IPS-15b (cell line): ENCODE results near the gene ALLC.
"Not testable (repeated sequence)": the region's sequence is repeated elsewhere in the genome, so short reads cannot be mapped to it uniquely, and the experiment has no call there.

Source experiments
- H3K27me3 ChIP-seq: one replicate; pipeline ENCODE4 v1.6.1; 2013; ENCODE audit warnings: low read length; ENCODE audit not compliant: control insufficient read depth, insufficient read depth
- H3K36me3 ChIP-seq: one replicate; pipeline ENCODE4 v1.6.1; 2013; ENCODE audit warnings: low read length; ENCODE audit not compliant: control insufficient read depth, insufficient read depth
- H3K4me1 ChIP-seq: one replicate; pipeline ENCODE4 v1.6.1; 2013; ENCODE audit warnings: mild to moderate bottlenecking, low read length; ENCODE audit not compliant: control insufficient read depth, insufficient read depth
- H3K4me3 ChIP-seq: one replicate; pipeline ENCODE4 v1.5.1; 2013; ENCODE audit warnings: low read depth, low read length
- H3K9ac ChIP-seq: one replicate; pipeline ENCODE4 v1.6.1; 2013; ENCODE audit warnings: low read depth, mild to moderate bottlenecking, low read length
- H3K9me3 ChIP-seq: one replicate; pipeline ENCODE4 v1.6.1; 2013; ENCODE audit warnings: mild to moderate bottlenecking, low read length; ENCODE audit not compliant: control insufficient read depth, insufficient read depth

The ALLC gene

GRCh38 chr2:3628241-3628679 is 29.7 kb upstream of the ALLC start:
- H3K9me3 ChIP-seq = no peaks in the 10 kb centered on the region
- H3K9ac ChIP-seq = no peak overlapping the region
- H3K27me3 ChIP-seq = no peaks in the 10 kb centered on the region
- H3K36me3 ChIP-seq = no peaks in the 10 kb centered on the region
- H3K4me1 ChIP-seq = no peaks in the 10 kb centered on the region
- H3K4me3 ChIP-seq = no peak overlapping the region

DNA sequence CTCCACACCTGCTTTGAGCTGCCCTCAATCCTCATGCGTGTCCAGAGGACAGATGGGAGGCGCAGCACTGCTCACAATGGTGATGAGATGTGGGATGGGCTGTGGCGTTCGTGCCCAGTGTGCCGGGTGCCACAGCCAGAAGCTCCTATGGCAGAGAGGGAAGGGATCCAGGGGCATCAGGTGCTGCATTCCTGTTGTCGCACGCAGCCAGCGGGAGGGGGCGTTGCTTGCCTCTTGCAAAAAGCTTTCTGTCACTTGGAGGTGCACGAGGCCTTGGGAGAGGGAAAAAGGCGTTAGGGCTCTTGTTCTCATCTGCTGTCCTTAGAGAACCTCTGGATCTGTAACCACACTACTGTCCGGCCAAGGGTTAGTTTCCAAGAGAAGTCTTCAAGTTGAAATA is 29.2 kb upstream of the ALLC start:
- Histone ChIP-seq H3K9me3 (no peaks in the 10 kb centered on the region), H3K4me1 (no peaks in the 10 kb centered on the region), H3K4me3 (no peak overlapping the region), H3K27me3 (no peaks in the 10 kb centered on the region), H3K36me3 (no peaks in the 10 kb centered on the region), H3K9ac (no peak overlapping the region)

DNA sequence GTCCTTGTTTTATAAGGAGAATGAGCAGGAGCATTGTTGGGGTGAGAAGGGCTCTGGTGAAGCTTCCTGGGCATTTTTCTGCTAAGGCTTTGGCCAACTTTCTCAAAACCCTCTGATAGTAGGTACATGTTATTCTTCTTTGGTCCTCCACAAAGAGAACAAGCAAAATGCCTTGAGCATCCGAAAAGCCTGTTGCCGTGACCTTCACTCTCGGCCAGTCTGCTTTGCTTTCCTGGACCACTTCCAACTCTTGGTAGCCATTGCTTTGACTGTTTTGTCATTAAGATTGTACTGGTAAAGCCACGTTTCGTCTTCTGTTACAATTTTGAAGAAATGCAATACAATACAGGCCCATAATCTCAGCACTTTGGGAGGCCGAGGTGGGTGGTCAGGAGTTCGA is 27.4 kb upstream of the ALLC start:
- no peak overlapping the region for H3K4me3 ChIP-seq
- peaks cover 2% of the 10 kb centered on the region for H3K36me3 ChIP-seq
- H3K27me3 ChIP-seq = no peaks in the 10 kb centered on the region
- no peaks in the 10 kb centered on the region for H3K9me3 ChIP-seq
- H3K9ac ChIP-seq = no peak overlapping the region
- no peaks in the 10 kb centered on the region for H3K4me1 ChIP-seq

- Histone ChIP-seq H3K9me3 (no peaks in the 10 kb centered on the region), H3K4me3 (no peak overlapping the region), H3K9ac (no peak overlapping the region), H3K4me1 (no peaks in the 10 kb centered on the region), H3K27me3 (no peaks in the 10 kb centered on the region), H3K36me3 (peaks cover 2% of the 10 kb centered on the region)
Measured at GRCh38 chr2:3631161-3631850, 26.7 kb upstream of the ALLC start.

DNA sequence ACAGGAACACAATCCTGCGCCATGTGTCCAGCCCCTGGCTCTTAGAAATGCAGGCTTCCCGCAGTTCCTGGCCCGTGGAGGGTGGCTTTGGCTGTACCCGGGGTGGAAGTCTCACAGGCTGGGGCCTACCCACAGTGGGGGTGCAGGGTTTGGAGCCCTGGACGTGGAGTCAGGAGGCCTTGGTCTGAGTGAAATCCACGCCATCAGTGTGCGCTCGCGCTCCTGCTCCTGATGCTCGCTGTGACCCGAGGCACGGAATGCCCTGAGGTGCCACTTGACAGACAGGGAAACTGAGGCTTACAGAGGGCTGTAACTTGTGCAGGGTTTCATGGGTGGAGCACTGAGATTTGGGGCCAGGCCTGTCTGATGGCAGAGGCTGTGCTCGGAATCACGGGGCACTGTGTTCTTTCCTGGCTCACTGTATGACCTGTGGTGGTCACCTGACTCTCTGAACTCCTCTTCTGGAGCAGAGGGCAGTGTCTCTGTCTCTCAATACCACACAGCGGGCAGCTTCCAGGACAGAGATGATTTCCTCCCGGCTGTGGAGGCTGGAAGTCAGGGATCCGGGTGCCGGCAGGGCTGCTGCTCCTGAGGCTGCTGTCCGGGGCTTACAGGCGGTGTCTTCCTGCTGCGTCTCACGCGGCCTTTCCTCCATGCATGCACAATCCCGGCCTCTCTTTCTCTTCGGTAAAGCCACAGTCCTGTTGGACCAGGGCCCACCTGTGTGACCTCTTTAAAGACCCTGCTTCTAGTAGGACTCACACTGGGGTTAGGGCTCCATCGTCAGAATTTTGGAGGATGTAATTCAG is 25.9 kb upstream of the ALLC start:
- Histone ChIP-seq H3K9ac (no peak overlapping the region), H3K27me3 (no peaks in the 10 kb centered on the region), H3K4me1 (no peaks in the 10 kb centered on the region), H3K4me3 (no peak overlapping the region), H3K36me3 (peaks cover 2% of the 10 kb centered on the region), H3K9me3 (no peaks in the 10 kb centered on the region)

DNA sequence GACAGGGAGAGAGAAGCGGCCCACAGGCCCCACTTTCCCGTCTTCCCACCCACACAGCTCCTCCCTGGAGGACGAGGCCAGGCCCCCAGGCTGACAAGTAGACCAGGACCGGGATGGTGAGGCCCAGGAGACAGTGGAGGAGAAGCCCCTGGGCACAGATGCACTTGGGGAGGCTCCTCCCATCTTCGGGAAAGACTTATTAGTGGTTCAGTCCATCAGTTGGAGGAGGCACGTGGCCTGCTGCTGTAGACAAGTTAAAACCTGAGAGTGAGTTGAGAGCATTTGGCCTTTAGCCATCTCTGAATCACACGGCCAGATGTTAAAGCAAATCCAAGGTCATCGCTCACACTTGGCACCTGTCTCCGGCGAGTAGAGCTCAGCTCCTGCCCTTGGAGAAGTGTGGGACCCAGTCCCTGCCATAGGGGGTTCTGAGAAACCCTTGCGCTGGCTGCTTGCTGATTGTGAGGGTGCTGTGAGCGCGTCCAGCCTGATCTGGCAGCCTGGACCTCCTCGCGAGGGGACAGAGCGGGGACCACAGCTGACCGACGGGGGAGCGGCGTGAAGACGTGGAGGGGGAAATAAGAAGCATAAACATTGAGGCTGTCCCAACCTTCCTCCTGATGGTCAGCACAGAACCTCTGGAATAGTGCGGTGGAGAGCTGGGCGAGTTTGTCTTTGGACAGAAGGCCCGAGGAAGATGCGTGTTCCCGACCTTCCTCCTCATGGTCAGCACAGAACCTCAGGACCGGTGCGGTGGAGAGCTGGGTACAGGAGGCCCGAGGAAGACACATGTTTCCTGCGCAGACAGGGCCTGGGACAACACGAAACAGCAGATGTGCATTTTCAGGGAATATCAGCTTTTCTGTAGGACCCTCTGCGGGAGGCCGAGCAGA is 24.7 kb upstream of the ALLC start:
- no peaks in the 10 kb centered on the region for H3K4me1 ChIP-seq
- H3K9ac ChIP-seq = no peak overlapping the region
- H3K36me3 ChIP-seq = peaks cover 2% of the 10 kb centered on the region
- no peak overlapping the region for H3K4me3 ChIP-seq
- H3K27me3 ChIP-seq = no peaks in the 10 kb centered on the region
- H3K9me3 ChIP-seq = no peaks in the 10 kb centered on the region

GRCh38 chr2:3633982-3634595 is 23.9 kb upstream of the ALLC start:
- H3K9ac ChIP-seq = no peak overlapping the region
- no peaks in the 10 kb centered on the region for H3K9me3 ChIP-seq
- H3K4me1 ChIP-seq = no peaks in the 10 kb centered on the region
- no peaks in the 10 kb centered on the region for H3K27me3 ChIP-seq
- H3K4me3 ChIP-seq = no peak overlapping the region
- H3K36me3 ChIP-seq = peaks cover 2% of the 10 kb centered on the region

DNA sequence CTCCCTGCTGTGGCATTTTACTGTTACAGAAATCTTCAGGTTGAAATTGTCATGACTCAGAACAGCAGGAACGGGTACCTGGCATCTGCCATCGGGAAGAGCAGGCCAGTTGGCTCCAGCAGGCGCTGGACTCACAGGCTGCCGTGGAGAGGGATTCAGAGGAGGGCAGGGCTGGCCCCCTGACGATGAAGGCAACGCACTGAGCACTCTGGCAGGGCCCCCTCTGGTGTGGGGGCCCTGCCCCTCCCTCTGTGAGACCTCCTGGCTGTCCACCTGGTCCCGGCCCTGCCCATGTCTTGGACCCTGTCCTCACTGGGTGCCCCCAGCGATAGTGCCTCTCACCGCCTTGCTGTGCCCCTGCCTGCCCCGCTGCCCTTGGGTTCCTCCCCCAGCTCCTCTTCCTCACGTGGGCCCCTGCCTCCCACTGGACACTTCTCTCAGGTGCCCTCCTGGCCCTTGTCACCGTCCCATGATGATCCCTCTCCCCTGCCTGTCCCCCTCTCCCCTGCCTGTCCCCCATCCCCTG is 23.3 kb upstream of the ALLC start:
- Histone ChIP-seq H3K36me3 (peaks cover 2% of the 10 kb centered on the region), H3K9ac (no peak overlapping the region), H3K27me3 (no peaks in the 10 kb centered on the region), H3K4me1 (no peaks in the 10 kb centered on the region), H3K4me3 (no peak overlapping the region), H3K9me3 (no peaks in the 10 kb centered on the region)

- H3K36me3 ChIP-seq = peaks cover 2% of the 10 kb centered on the region
- H3K4me1 ChIP-seq = no peaks in the 10 kb centered on the region
- H3K27me3 ChIP-seq = no peaks in the 10 kb centered on the region
- H3K9me3 ChIP-seq = no peaks in the 10 kb centered on the region
- no peak overlapping the region for H3K4me3 ChIP-seq
- H3K9ac ChIP-seq = no peak overlapping the region
Measured at GRCh38 chr2:3635171-3635974, 22.6 kb upstream of the ALLC start.

DNA sequence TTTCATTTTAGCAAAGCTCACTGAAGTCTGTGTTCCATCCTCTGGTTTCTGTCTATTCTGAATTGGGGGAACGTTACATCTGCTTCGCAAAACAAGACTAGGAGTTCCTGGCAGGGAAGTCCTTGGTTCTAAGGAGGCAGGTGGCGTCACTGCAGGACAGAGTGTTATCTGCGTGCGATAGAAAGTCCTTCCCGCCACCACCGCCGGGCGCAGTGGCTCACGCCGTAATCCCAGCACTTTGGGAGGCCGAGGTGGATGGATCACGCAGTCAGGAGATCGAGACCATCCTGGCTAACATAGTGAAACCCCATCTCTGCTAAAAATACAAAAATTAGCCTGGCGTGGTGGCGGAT is 22.0 kb upstream of the ALLC start:
- not testable (repeated sequence) for H3K36me3 ChIP-seq, H3K9ac ChIP-seq, H3K27me3 ChIP-seq, H3K4me1 ChIP-seq, H3K4me3 ChIP-seq, H3K9me3 ChIP-seq
